CD4-positive, alpha-beta T cell treated with Interleukin-4 for 4 hours (primary cell): ENCODE measurements around the gene TMEM30B.
"Not testable (repeated sequence)": the region's sequence is repeated elsewhere in the genome, so short reads cannot be mapped to it uniquely, and the experiment has no call there.

Experiments used
- DNase-seq: peaks from one replicate; pipeline ENCODE4 v3.0.0-alpha.2; 2020

The TMEM30B gene

DNA sequence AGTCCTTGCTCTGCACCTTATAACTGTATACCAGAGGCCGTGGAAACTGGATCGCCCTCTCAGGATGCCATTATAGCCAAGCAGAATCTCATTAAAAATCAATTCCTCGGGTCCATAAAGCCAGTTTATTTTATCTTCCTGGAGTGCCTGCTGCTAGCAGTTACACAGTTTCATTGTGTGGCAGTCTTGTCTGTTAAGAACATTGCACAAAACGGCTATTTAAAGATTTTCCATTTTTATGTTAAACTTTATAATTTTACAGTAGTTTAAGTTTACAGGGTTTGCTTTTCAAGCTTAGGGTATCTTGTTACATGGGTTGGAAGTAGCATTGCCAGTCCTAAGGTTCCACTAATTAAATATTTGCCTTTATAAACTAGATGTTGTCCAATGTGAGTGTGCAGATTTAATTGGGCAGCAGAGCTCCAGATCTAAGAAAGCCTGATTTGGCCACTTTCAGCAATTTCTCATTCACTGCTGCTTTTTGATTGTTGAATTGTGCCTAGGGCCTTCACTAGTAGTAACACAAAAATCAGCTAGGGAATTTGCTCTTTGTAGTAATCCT lies 17.0 kb downstream of the TMEM30B start:
- DNase-seq: no peak

- DNase-seq: no peak
Measured at GRCh38 chr14:61262082-61262481, 19.1 kb downstream of the TMEM30B start.

- no peak for DNase-seq
Measured at GRCh38 chr14:61260939-61261776, 20.0 kb downstream of the TMEM30B start.

DNA sequence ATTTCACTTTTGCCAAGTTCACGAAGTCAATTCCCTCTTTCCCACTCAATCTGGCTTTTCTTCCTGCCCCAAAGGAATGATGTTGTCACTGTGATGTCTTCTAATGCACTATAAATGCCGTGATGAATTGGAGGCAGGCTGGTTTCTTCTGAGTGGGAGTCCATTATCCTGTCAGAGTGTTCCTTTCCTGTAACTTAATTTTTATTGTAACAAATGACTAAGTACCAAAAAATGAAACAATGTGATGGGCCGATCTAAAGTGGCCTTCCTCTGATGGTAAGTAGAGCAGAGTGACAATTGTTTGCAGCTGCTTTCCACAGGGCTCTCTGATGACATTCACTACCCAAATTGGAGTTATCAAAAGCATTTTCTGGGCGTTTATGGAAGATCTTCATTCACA lies 22.2 kb downstream of the TMEM30B start:
- no peak for DNase-seq

GRCh38 chr14:61257469-61258057 lies 23.6 kb downstream of the TMEM30B start:
- no peak for DNase-seq

- no peak for DNase-seq
Measured at GRCh38 chr14:61256826-61257468, 24.2 kb downstream of the TMEM30B start.

DNA sequence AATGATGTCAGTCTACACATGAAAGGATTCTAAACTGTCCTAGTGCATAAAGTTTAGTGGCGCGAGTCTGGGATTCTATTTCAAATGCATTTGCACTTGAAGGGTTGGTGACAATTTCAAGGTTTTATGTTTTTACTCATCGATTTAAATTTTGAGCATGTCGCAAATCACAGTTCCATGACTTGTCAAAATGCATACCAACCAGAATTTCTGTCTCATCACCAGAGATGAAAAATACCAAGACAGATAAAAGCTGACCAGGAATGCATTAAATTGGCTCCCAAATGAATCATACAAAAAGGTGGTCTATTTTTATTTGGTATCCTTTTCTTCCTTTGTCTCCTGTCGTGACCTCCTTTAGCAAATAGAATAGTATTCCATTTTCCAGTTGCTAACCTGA lies 25.2 kb downstream of the TMEM30B start:
- no peak for DNase-seq

DNA sequence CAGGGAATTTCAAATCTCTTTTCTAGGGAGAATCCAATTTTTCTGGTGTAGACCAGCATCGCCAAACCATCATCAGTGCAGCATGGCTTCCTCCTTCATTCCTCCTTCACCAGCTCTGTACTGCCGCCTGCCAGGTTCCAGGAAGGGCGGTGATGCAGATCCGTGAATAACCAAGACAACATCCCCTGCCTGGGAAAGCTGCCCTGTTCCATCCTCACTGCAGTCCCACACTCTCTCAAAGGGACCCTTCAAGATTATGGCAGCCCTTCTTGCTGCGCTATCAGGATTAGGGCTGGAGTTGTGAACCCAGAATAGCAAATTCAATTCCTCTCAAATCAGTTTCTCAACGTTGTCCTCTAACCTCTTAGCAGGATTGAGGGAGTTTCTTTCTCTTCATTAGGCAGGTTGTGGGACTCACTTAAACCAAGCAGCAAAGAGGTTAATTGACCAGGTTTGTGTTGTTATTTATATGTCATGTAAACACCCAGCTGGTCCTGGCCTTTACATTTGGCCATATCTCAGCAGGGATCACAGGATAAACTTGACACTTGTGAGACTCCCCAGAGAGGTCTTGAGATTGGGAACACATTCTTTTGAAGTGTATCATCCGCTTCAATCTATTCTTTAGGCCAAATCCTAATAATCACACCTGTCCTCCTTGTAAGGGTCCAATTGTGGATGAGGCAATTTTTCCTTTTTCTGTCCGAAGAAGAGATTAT lies 26.2 kb downstream of the TMEM30B start:
- no peak for DNase-seq

- DNase-seq: no peak
Measured at GRCh38 chr14:61253064-61253738, 27.9 kb downstream of the TMEM30B start.

GRCh38 chr14:61252369-61253063 lies 28.6 kb downstream of the TMEM30B start:
- peak; percentile 56 for DNase-seq

GRCh38 chr14:61250063-61250462 lies 31.1 kb downstream of the TMEM30B start:
- no peak for DNase-seq

DNA sequence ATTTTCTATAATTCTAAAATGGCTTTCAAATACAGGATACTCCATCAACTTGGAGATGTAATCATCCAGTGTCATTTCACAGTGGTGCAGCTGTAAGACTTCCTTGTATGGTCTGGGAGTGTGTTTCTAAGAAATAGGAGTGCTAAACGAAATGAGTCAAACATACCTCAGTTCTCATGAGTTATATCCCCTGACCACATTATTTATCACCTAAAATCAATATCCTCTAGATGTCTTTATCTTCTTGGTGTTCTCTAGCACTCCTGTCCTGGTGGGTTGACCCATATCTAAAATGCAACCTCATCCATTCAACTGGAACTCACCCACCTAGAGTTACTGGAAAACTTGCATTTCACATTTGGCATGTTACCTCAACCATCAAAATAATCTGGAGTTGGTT lies 33.2 kb downstream of the TMEM30B start:
- no peak for DNase-seq

DNA sequence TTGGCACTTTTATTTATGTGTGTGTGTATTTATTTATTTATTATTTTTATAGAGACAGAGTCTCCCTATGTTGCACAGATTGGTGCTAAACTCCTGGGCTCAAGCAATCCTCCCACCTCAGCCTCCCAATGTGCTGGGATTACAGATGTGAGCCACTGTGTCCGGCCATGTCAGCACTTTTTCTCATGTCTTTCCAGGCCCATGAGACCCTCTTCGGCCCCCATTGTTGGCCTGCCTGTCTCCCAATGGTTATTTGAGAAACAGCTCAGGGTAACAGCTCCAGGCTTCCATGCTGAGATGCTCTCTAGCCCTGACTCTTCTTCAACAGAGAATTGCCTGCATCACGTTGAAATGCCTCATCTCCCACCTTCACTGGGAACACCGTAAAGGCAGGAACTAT lies 34.4 kb downstream of the TMEM30B start:
- no peak for DNase-seq

GRCh38 chr14:61244009-61244408 lies 37.1 kb downstream of the TMEM30B start:
- no peak for DNase-seq

DNA sequence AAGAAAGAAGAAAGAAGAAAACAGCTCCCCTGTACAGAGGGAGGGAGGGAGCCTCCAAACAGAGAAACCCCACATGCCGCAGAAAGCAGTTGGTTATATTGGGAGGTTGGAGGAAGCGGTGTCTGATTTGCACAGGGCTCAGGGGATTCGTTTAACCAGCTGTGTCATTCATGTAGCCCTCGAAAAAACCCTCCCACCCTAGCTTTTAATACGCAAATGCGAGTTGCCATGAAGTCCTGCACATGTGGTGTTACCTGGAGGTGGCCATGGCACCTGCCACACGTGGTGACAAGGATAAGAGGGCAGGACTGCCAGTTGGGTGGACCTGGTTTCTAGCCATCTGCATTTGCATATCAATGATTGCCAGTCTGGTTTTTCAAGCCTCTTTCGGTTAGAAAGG lies 40.9 kb downstream of the TMEM30B start:
- no peak for DNase-seq

DNA sequence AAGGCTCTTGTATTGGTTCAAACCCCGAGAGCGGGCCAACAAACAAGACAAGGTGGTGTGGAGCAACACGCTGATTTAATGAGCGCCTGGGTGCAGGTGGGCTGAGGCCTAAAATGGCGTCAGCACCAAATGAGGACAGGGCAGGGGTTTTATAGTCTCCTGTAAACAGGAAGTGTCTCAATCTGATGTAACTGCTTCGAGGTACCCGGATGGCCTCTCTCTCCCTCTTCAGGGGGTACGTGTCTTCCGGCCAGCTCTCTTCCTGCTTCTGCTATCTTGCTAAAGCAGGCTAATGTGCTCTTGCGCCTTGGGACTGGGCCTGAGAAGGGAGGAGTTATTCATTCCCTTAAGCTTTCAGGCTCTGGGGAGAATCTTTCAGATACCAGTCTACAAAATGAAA lies 41.9 kb downstream of the TMEM30B start:
- not testable (repeated sequence) for DNase-seq

- no peak for DNase-seq
Measured at GRCh38 chr14:61238611-61239245, 42.4 kb downstream of the TMEM30B start.

GRCh38 chr14:61234215-61234916 lies 46.8 kb downstream of the TMEM30B start:
- no peak for DNase-seq

GRCh38 chr14:61233436-61233956 lies 47.6 kb downstream of the TMEM30B start:
- no peak for DNase-seq

DNA sequence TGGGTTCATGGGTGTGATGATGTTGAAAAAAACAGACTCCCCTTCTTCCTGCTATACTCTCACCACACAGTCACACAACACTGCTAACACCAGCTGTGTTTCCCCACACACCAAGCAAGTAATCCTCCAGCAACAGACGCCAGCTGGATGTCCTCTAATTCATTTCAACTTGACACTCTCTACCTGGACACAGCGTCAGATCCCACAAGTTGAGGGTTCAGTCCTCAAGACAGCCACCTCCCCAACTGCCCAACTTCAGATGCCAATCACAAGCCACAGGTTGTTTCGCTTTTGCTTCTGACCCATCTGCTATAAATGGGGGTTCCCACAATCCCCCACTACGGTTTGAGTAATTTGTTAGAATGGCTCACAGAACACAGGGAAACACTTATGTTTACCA lies 49.3 kb downstream of the TMEM30B start:
- DNase-seq: no peak
